ENCODE results near the gene SMC1B. TPM values are rescaled to one million over a fixed set of nuclear protein-coding genes. Genes with fewer than 3 reads are reported as not detected.

Gene SMC1B
- total and polyA plus RNA-seq, 4 donors = 0.01 to 0.04 TPM; not detected in 2

DNA sequence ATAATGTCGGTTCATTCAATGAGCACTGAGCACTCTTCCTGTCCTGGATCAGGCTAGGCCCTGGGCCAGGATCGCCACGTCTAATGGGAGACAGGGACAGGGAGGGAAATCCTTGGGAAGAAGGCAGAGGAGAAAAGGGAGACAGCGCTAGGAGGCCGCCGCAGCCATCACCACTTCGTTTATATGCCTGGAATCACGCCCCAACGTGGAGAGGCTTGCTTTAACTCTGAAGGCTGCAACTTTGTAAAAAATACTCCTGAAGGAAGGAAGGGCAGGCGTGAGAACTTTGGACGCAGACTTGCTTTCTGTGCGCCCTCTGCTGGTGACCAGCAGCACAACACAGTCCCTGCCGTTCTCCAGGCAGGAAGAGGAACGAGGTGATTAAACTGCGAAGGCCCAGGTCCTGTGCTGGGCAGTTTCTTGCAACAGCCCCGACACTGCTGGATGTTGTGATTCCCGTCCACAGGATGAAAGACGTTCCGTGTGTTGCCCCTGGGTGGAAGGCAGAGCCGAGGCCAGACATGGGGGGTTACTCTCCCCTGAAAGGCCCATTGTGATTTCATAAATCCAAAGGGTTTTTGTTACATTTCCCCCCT, 22.2 kb upstream of the SMC1B start:
- Histone ChIP-seq H3K27me3 (ENCODE audit: control insufficient read depth in 3 of 3, insufficient read depth in 3 of 3, low read length in 2 of 3) (no peaks in the 10 kb centered on the region), H3K4me1 (ENCODE audit: control insufficient read depth in 5 of 5, insufficient read depth in 5 of 5, low read length in 5 of 5) (peaks cover 0 to 18% (median 3%) of the 10 kb centered on the region in 5 donors), H3K27ac (ENCODE audit: low read depth in 1 of 2, low read length in 1 of 2) (peak overlapping the region in 1 of 2 donors; percentile 71), H3K9me3 (ENCODE audit: control insufficient read depth in 4 of 4, insufficient read depth in 3 of 4, low read length in 3 of 4) (no peaks in the 10 kb centered on the region), H3K36me3 (ENCODE audit: control insufficient read depth in 4 of 4, insufficient read depth in 4 of 4, low read length in 4 of 4) (no peaks in the 10 kb centered on the region), H3K4me3 (no peak overlapping the region), H3K9ac (ENCODE audit: insufficient read depth in 1 of 2, low read length in 2 of 2) (no peak overlapping the region)
- peak; percentile 92 to 97 (median 94) for DNase-seq
- WGBS, 2 donors = 7 to 8% methylated on average over 20 of the region's 20 CpGs
- TF ChIP-seq, protein P1, sequence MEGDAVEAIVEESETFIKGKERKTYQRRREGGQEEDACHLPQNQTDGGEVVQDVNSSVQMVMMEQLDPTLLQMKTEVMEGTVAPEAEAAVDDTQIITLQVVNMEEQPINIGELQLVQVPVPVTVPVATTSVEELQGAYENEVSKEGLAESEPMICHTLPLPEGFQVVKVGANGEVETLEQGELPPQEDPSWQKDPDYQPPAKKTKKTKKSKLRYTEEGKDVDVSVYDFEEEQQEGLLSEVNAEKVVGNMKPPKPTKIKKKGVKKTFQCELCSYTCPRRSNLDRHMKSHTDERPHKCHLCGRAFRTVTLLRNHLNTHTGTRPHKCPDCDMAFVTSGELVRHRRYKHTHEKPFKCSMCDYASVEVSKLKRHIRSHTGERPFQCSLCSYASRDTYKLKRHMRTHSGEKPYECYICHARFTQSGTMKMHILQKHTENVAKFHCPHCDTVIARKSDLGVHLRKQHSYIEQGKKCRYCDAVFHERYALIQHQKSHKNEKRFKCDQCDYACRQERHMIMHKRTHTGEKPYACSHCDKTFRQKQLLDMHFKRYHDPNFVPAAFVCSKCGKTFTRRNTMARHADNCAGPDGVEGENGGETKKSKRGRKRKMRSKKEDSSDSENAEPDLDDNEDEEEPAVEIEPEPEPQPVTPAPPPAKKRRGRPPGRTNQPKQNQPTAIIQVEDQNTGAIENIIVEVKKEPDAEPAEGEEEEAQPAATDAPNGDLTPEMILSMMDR (IDR thresholded peaks at IDR 0.05; ENCODE audit: control extremely low read depth, extremely low read depth) = peak; percentile 98
- ATAC-seq (ENCODE audit: insufficient read depth, low FRiP score) = peak; percentile 92

DNA sequence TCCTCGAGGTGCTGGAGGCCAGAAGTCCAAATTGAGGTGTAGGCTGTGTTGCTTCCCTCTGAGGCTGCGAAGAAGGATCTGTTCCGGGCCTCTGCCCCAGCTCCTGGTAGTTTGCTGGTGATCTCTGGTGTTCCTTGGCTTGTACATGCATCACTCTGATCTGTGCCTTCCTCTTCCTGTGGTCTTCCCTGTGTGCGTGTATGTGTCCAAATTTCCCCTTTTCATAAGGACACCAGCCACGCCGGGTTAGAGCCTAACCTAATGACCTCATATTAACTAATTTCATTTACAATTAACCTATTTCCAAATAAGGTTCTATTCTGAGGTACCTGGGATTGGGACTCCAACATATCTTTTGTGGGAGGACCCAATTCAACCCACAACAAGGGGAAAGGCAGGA, 21.6 kb upstream of the SMC1B start:
- no peak for ATAC-seq (ENCODE audit: insufficient read depth, low FRiP score)
- DNase-seq = no peak
- H3K27ac ChIP-seq (ENCODE audit: low read depth in 1 of 2, low read length in 1 of 2) = no peak overlapping the region
- H3K9me3 ChIP-seq (ENCODE audit: control insufficient read depth in 4 of 4, insufficient read depth in 3 of 4, low read length in 3 of 4) = no peaks in the 10 kb centered on the region
- WGBS, 2 donors = 58 to 77% methylated on average over 6 of the region's 6 CpGs
- H3K4me1 ChIP-seq (ENCODE audit: control insufficient read depth in 5 of 5, insufficient read depth in 5 of 5, low read length in 5 of 5) = peaks cover 0 to 15% (median 3%) of the 10 kb centered on the region in 5 donors
- H3K4me3 ChIP-seq = no peak overlapping the region
- H3K27me3 ChIP-seq (ENCODE audit: control insufficient read depth in 3 of 3, insufficient read depth in 3 of 3, low read length in 2 of 3) = no peaks in the 10 kb centered on the region
- no peak overlapping the region for H3K9ac ChIP-seq (ENCODE audit: insufficient read depth in 1 of 2, low read length in 2 of 2)
- no peaks in the 10 kb centered on the region for H3K36me3 ChIP-seq (ENCODE audit: control insufficient read depth in 4 of 4, insufficient read depth in 4 of 4, low read length in 4 of 4)
- TF ChIP-seq, protein P1 (IDR thresholded peaks at IDR 0.05; ENCODE audit: control extremely low read depth, extremely low read depth) = no peak

DNA sequence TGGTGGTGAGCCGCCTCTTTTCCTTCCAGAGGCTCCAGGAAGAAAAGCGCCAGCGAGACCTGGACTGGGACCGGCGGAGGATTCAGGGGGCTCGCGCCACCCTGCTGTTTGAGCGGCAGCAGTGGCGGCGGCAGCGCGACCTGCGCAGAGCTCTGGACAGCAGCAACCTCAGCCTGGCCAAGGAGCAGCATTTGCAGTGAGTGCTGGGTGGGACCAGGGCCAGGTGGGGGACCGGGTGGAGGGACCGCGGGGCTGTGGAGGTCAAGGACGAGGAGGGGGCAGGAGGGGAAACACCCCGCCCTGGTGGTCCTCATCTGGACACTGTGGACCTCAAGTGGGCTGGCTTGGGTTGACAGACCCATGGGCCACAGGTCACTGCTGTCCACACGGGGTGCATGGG, 17.5 kb upstream of the SMC1B start:
- DNase-seq = peak in 1 of 3 donors; percentile 7
- peaks cover 0 to 14% (median 3%) of the 10 kb centered on the region in 5 donors for H3K4me1 ChIP-seq (ENCODE audit: control insufficient read depth in 5 of 5, insufficient read depth in 5 of 5, low read length in 5 of 5)
- TF ChIP-seq, protein P1 (IDR thresholded peaks at IDR 0.05; ENCODE audit: control extremely low read depth, extremely low read depth) = no peak
- H3K36me3 ChIP-seq (ENCODE audit: control insufficient read depth in 4 of 4, insufficient read depth in 4 of 4, low read length in 4 of 4) = no peaks in the 10 kb centered on the region
- no peak overlapping the region for H3K9ac ChIP-seq (ENCODE audit: insufficient read depth in 1 of 2, low read length in 2 of 2)
- H3K4me3 ChIP-seq = no peak overlapping the region
- peaks cover 0 to 9% (median 2%) of the 10 kb centered on the region in 4 donors for H3K9me3 ChIP-seq (ENCODE audit: control insufficient read depth in 4 of 4, insufficient read depth in 3 of 4, low read length in 3 of 4)
- H3K27ac ChIP-seq (ENCODE audit: low read depth in 1 of 2, low read length in 1 of 2) = no peak overlapping the region
- WGBS, 2 donors = 92 to 94% methylated on average over 19 of the region's 19 CpGs
- no peak for ATAC-seq (ENCODE audit: insufficient read depth, low FRiP score)
- H3K27me3 ChIP-seq (ENCODE audit: control insufficient read depth in 3 of 3, insufficient read depth in 3 of 3, low read length in 2 of 3) = no peaks in the 10 kb centered on the region

Data from lung (tissue), 12 donors.